H9 (cell line): ENCODE measurements around the gene NOVA2. TPM values are rescaled to one million over a fixed set of nuclear protein-coding genes. Genes with fewer than 3 reads are reported as not detected.

ENCODE experiments used
- DNase-seq: peaks from one replicate; pipeline ENCODE4 v3.0.0-alpha.2; 2017
- H2AFZ ChIP-seq: one replicate; pipeline ENCODE4 v1.6.1; 2013; ENCODE audit warnings: mild to moderate bottlenecking, low read length, control low read depth, moderate library complexity
- H2AK5ac ChIP-seq: 2 replicates; pipeline ENCODE4 v1.6.1; 2013; ENCODE audit warnings: low read length, control low read depth, mixed read lengths; ENCODE audit not compliant: insufficient read length
- H2BK120ac ChIP-seq: one replicate; pipeline ENCODE4 v1.6.1; 2013; ENCODE audit warnings: low read depth, mild to moderate bottlenecking, low read length, control low read depth, inconsistent platforms; ENCODE audit not compliant: poor library complexity, severe bottlenecking
- H2BK12ac ChIP-seq: 2 replicates; pipeline ENCODE4 v1.6.1; 2013; ENCODE audit warnings: low read length, control low read depth, mixed read lengths, low read depth; ENCODE audit not compliant: insufficient read length
- H2BK15ac ChIP-seq: 2 replicates; pipeline ENCODE4 v1.6.1; 2013; ENCODE audit warnings: low read depth, low read length, control low read depth
- H2BK20ac ChIP-seq: one replicate; pipeline ENCODE4 v1.6.1; 2013; ENCODE audit warnings: low read depth, mild to moderate bottlenecking, low read length, control low read depth, inconsistent platforms; ENCODE audit not compliant: poor library complexity, severe bottlenecking
- H2BK5ac ChIP-seq: 2 replicates; pipeline ENCODE4 v1.6.1; 2013; ENCODE audit warnings: low read length, control low read depth, mixed read lengths; ENCODE audit not compliant: insufficient read length
- H3K14ac ChIP-seq: 2 replicates; pipeline ENCODE4 v1.6.1; 2013; ENCODE audit warnings: low read length, control low read depth; ENCODE audit not compliant: insufficient read depth
- H3K18ac ChIP-seq: 2 replicates; pipeline ENCODE4 v1.6.1; 2013; ENCODE audit warnings: low read depth, mild to moderate bottlenecking, mixed read lengths, low read length, control low read depth; ENCODE audit not compliant: insufficient read length
- H3K23ac ChIP-seq: 2 replicates; pipeline ENCODE4 v1.6.1; 2013; ENCODE audit warnings: low read length, control low read depth, mixed read lengths, low read depth; ENCODE audit not compliant: insufficient read length
- H3K23me2 ChIP-seq: 2 replicates; pipeline ENCODE4 v1.6.1; 2013; ENCODE audit warnings: low read depth, mild to moderate bottlenecking, mixed read lengths, low read length, control low read depth; ENCODE audit not compliant: insufficient read length, poor library complexity, severe bottlenecking
- H3K27ac ChIP-seq: 2 replicates; pipeline ENCODE4 v1.5.1; 2013; ENCODE audit warnings: low read length, control low read depth, mixed read lengths, low read depth; ENCODE audit not compliant: insufficient read length
- H3K27me3 ChIP-seq: 2 replicates; pipeline ENCODE4 v1.6.1; 2013; ENCODE audit warnings: low read length, control low read depth, inconsistent platforms; ENCODE audit not compliant: insufficient read depth
- H3K4ac ChIP-seq: 2 replicates; pipeline ENCODE4 v1.6.1; 2013; ENCODE audit warnings: low read depth, mild to moderate bottlenecking, control low read depth, inconsistent platforms, low read length, moderate library complexity
- H3K4me1 ChIP-seq: 2 replicates; pipeline ENCODE4 v1.6.1; 2013; ENCODE audit warnings: low read length, control low read depth, inconsistent platforms; ENCODE audit not compliant: insufficient read depth
- H3K4me2 ChIP-seq: 2 replicates; pipeline ENCODE4 v1.6.1; 2013; ENCODE audit warnings: low read length, control low read depth, mixed read lengths; ENCODE audit not compliant: insufficient read length, insufficient read depth
- H3K56ac ChIP-seq: 2 replicates; pipeline ENCODE4 v1.6.1; 2013; ENCODE audit warnings: low read depth, mild to moderate bottlenecking, mixed read lengths, low read length, control low read depth; ENCODE audit not compliant: insufficient read length
- H3K79me1 ChIP-seq: 2 replicates; pipeline ENCODE4 v1.6.1; 2013; ENCODE audit warnings: low read depth, mild to moderate bottlenecking, moderate library complexity, low read length, control low read depth, inconsistent platforms; ENCODE audit not compliant: insufficient read depth, poor library complexity, severe bottlenecking
- H3K79me2 ChIP-seq: 2 replicates; pipeline ENCODE4 v1.6.1; 2013; ENCODE audit warnings: low read length, control low read depth, inconsistent platforms; ENCODE audit not compliant: insufficient read depth
- H3K9ac ChIP-seq: 2 replicates; pipeline ENCODE4 v1.6.1; 2013; ENCODE audit warnings: low read length, control low read depth, mixed read lengths; ENCODE audit not compliant: insufficient read length; ENCODE audit errors: extremely low read depth
- H3K9me3 ChIP-seq: one replicate; pipeline ENCODE4 v1.6.1; 2013; ENCODE audit warnings: low read depth, low read length, inconsistent platforms; ENCODE audit not compliant: control insufficient read depth
- H3T11ph ChIP-seq: one replicate; pipeline ENCODE4 v1.6.1; 2013; ENCODE audit warnings: mild to moderate bottlenecking, low read length, control low read depth, inconsistent platforms
- H4K20me1 ChIP-seq: one replicate; pipeline ENCODE4 v1.6.1; 2013; ENCODE audit not compliant: control insufficient read depth, insufficient read length, insufficient read depth
- H4K5ac ChIP-seq: 2 replicates; pipeline ENCODE4 v1.6.1; 2013; ENCODE audit warnings: low read depth, mild to moderate bottlenecking, mixed read lengths, low read length, control low read depth; ENCODE audit not compliant: insufficient read length
- H4K8ac ChIP-seq: replicated peaks from 2 replicates; pipeline ENCODE4 v1.6.1; 2013; ENCODE audit warnings: low read length, control low read depth, mixed read lengths, low read depth; ENCODE audit not compliant: insufficient read length
- H4K91ac ChIP-seq: 2 replicates; pipeline ENCODE4 v1.6.1; 2013; ENCODE audit warnings: low read depth, mild to moderate bottlenecking, moderate library complexity, mixed read lengths, low read length, control low read depth; ENCODE audit not compliant: insufficient read length
- H3K27ac Mint-ChIP-seq, 3 experiments: 2 replicates in 2 of 3; 3 replicates in 1 of 3; pipeline ENCODE4 v1.8.0; 2020 to 2021; ENCODE audit warnings: mixed read lengths in 3 of 3, mild to moderate bottlenecking in 1 of 3, moderate library complexity in 1 of 3
- H3K27me3 Mint-ChIP-seq: 2 replicates; pipeline ENCODE4 v1.8.0; 2021; ENCODE audit warnings: low read depth, mild to moderate bottlenecking, moderate library complexity, mixed read lengths
- H3K36me3 Mint-ChIP-seq, 3 experiments: 2 replicates in 2 of 3; 3 replicates in 1 of 3; pipeline ENCODE4 v1.8.0; 2020 to 2021; ENCODE audit warnings: low read depth in 3 of 3, mixed read lengths in 3 of 3; ENCODE audit not compliant: insufficient read depth in 1 of 3
- H3K4me1 Mint-ChIP-seq, 2 experiments: 2 replicates each; pipeline ENCODE4 v1.8.0; 2020; ENCODE audit warnings: mixed read lengths in 2 of 2
- H3K4me3 Mint-ChIP-seq, 2 experiments: 2 replicates in 1 of 2; 3 replicates in 1 of 2; pipeline ENCODE4 v1.8.0; 2020 to 2021; ENCODE audit warnings: mild to moderate bottlenecking in 2 of 2, mixed read lengths in 2 of 2, moderate library complexity in 1 of 2
- H3K9me3 Mint-ChIP-seq, 2 experiments: 2 replicates in 1 of 2; 3 replicates in 1 of 2; pipeline ENCODE4 v1.8.0; 2020; ENCODE audit warnings: mild to moderate bottlenecking in 2 of 2, mixed read lengths in 2 of 2, moderate library complexity in 1 of 2
- CTCF ChIP-seq: fragments of 200-600 bp; sonication (generic); conservative IDR thresholded peaks from 3 replicates; pipeline ENCODE4 v1.8.0; 2021; ENCODE audit warnings: antibody characterized with exemption, mild to moderate bottlenecking
- WGBS: extraction: QIAGEN DNeasy Blood & Tissue Kit; methylation state at CpG from one replicate; pipeline ENCODE4 v1.1.7; 2013; ENCODE audit warnings: missing lambda C conversion rate, low lambda C conversion rate, mixed read lengths; ENCODE audit not compliant: insufficient read length; ENCODE audit errors: extremely low coverage; 5-methylcytosine and 5-hydroxymethylcytosine counted together
- total RNA-seq: library from RNA; stranded (reverse); gene quantifications from 2 replicates; pipeline ENCODE4 v1.2.1, GENCODE V29; 2021

Gene NOVA2
- total RNA-seq, 1 experiment from 2014 or later: 8.8 TPM

- Mint-ChIP-seq H3K27me3 (peaks cover 53% of the 10 kb centered on the region), H3K9me3 (peaks cover 0 to 1% of the 10 kb centered on the region in 2 experiments; a peak in 1 of 5 replicates), H3K4me3 (no peak overlapping the region), H3K27ac (no peak overlapping the region), H3K4me1 (peaks cover 12 to 29% of the 10 kb centered on the region in 2 experiments), H3K36me3 (peaks cover 4 to 19% (median 9%) of the 10 kb centered on the region in 3 experiments; a peak in 5 of 7 replicates)
- no peak overlapping the region for H3K18ac ChIP-seq
- H3K9me3 ChIP-seq: no peaks in the 10 kb centered on the region
- H4K8ac ChIP-seq: no peak overlapping the region
- no peak overlapping the region for H4K91ac ChIP-seq
- no peak overlapping the region for H3K23ac ChIP-seq
- H2BK120ac ChIP-seq: no peak overlapping the region
- H3K4me1 ChIP-seq: no peaks in the 10 kb centered on the region
- H3K9ac ChIP-seq: no peak overlapping the region
- no peak overlapping the region for H3T11ph ChIP-seq
- no peak overlapping the region for H3K4me2 ChIP-seq
- no peak overlapping the region for H2AK5ac ChIP-seq
- H3K23me2 ChIP-seq: peaks cover 7% of the 10 kb centered on the region
- H3K79me2 ChIP-seq: no peaks in the 10 kb centered on the region
- no peak overlapping the region for H2BK5ac ChIP-seq
- no peaks in the 10 kb centered on the region for H3K27me3 ChIP-seq
- no peak overlapping the region for H2BK20ac ChIP-seq
- peaks cover 3% of the 10 kb centered on the region for H4K20me1 ChIP-seq
- no peak overlapping the region for H4K5ac ChIP-seq
- WGBS: no CpG with 5 or more reads among the region's 13 CpGs
- no peak overlapping the region; the same call in 1 of the 2 replicates for H3K14ac ChIP-seq
- no peak overlapping the region for H3K27ac ChIP-seq
- no peaks in the 10 kb centered on the region for H3K79me1 ChIP-seq
- no peak overlapping the region for H2AFZ ChIP-seq
- no peak overlapping the region for H3K4ac ChIP-seq
- no peak overlapping the region for H2BK15ac ChIP-seq
- no peak overlapping the region for H3K56ac ChIP-seq
- DNase-seq: no peak
- no peak overlapping the region for H2BK12ac ChIP-seq
- no peak for TF ChIP-seq CTCF
Measured at GRCh38 chr19:45955905-45956608, 17.6 kb downstream of the NOVA2 start.
